KMS-11 (cell line): ENCODE results near the gene TASP1.
"Not testable (repeated sequence)": the region's sequence is repeated elsewhere in the genome, so short reads cannot be mapped to it uniquely, and the experiment has no call there.

Experiments
- H2AFZ ChIP-seq: fragments of 200-600 bp; sonication (generic); 2 replicates; pipeline ENCODE4 v1.6.1; 2016; ENCODE audit warnings: antibody characterized with exemption, mixed run types, low read depth
- H3K27ac ChIP-seq: fragments of 200-600 bp; sonication (generic); 2 replicates; pipeline ENCODE4 v1.6.1; 2016; ENCODE audit warnings: mild to moderate bottlenecking, mixed run types
- H3K27me3 ChIP-seq: fragments of 200-600 bp; sonication (generic); 2 replicates; pipeline ENCODE4 v1.6.1; 2017; ENCODE audit warnings: mild to moderate bottlenecking, low read depth, mixed run types, moderate library complexity; ENCODE audit not compliant: insufficient read depth
- H3K36me3 ChIP-seq: fragments of 200-600 bp; sonication (generic); 2 replicates; pipeline ENCODE4 v1.6.1; 2017; ENCODE audit warnings: mild to moderate bottlenecking, mixed run types; ENCODE audit not compliant: insufficient read depth
- H3K4me1 ChIP-seq: fragments of 200-600 bp; sonication (generic); 2 replicates; pipeline ENCODE4 v1.6.1; 2016; ENCODE audit warnings: mild to moderate bottlenecking, low read depth, mixed run types; ENCODE audit not compliant: poor library complexity, severe bottlenecking
- H3K4me2 ChIP-seq: fragments of 200-600 bp; sonication (generic); 2 replicates; pipeline ENCODE4 v1.7.0; 2016; ENCODE audit warnings: mild to moderate bottlenecking, mixed run types
- H3K4me3 ChIP-seq: fragments of 200-600 bp; sonication (generic); IDR thresholded peaks from 2 replicates; pipeline ENCODE4 v1.6.1; 2017; ENCODE audit warnings: low read depth, low read length, mixed read lengths; ENCODE audit not compliant: insufficient read depth
- H3K79me2 ChIP-seq: fragments of 200-600 bp; sonication (generic); 2 replicates; pipeline ENCODE4 v1.6.1; 2016; ENCODE audit warnings: low read depth, mixed run types; ENCODE audit not compliant: insufficient read depth
- H3K9ac ChIP-seq: fragments of 200-600 bp; sonication (generic); 2 replicates; pipeline ENCODE4 v1.6.1; 2016; ENCODE audit warnings: mild to moderate bottlenecking, mixed run types
- H4K20me1 ChIP-seq: fragments of 200-600 bp; sonication (generic); 2 replicates; pipeline ENCODE4 v1.6.1; 2016; ENCODE audit warnings: mild to moderate bottlenecking, mixed run types; ENCODE audit not compliant: insufficient read depth
- TF ChIP-seq, protein P1 (sequence below): fragments of 200-600 bp; sonication (generic); conservative IDR thresholded peaks from 2 replicates; pipeline ENCODE4 v1.6.1; 2017; ENCODE audit warnings: low read depth, mild to moderate bottlenecking, antibody characterized with exemption, low read length, moderate library complexity, mixed read lengths

The TASP1 gene

DNA sequence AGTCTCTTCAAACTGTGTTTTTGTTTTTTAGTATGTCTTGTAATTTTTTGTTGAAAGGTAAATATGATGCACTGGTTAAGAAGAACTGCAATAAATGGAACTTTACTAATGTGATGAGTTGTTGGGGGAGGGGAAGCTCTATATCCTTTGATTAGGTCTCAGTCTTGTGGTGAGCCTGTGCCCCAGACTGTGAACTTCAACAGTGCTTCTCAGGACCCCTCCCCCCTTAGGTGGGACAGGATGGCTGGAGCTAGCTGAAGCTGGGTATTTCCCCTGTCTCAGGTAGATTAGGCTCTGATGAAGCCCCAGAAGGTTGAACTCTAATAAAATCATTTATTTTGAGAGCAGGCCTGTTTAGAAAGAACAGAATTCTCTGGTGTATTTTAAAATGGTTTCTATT lies 31.4 kb upstream of the TASP1 start:
- no peak overlapping the region for H3K4me2 ChIP-seq
- peaks cover 10% of the 10 kb centered on the region for H3K4me1 ChIP-seq
- H3K27ac ChIP-seq, result no peak overlapping the region
- no peak overlapping the region for H2AFZ ChIP-seq
- H3K79me2 ChIP-seq, result no peaks in the 10 kb centered on the region
- no peak overlapping the region for H3K9ac ChIP-seq
- no peaks in the 10 kb centered on the region for H3K27me3 ChIP-seq
- H3K36me3 ChIP-seq, result no peaks in the 10 kb centered on the region
- H3K4me3 ChIP-seq, result no peak overlapping the region
- TF ChIP-seq, protein P1, sequence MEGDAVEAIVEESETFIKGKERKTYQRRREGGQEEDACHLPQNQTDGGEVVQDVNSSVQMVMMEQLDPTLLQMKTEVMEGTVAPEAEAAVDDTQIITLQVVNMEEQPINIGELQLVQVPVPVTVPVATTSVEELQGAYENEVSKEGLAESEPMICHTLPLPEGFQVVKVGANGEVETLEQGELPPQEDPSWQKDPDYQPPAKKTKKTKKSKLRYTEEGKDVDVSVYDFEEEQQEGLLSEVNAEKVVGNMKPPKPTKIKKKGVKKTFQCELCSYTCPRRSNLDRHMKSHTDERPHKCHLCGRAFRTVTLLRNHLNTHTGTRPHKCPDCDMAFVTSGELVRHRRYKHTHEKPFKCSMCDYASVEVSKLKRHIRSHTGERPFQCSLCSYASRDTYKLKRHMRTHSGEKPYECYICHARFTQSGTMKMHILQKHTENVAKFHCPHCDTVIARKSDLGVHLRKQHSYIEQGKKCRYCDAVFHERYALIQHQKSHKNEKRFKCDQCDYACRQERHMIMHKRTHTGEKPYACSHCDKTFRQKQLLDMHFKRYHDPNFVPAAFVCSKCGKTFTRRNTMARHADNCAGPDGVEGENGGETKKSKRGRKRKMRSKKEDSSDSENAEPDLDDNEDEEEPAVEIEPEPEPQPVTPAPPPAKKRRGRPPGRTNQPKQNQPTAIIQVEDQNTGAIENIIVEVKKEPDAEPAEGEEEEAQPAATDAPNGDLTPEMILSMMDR, result no peak
- H4K20me1 ChIP-seq, result no peaks in the 10 kb centered on the region

DNA sequence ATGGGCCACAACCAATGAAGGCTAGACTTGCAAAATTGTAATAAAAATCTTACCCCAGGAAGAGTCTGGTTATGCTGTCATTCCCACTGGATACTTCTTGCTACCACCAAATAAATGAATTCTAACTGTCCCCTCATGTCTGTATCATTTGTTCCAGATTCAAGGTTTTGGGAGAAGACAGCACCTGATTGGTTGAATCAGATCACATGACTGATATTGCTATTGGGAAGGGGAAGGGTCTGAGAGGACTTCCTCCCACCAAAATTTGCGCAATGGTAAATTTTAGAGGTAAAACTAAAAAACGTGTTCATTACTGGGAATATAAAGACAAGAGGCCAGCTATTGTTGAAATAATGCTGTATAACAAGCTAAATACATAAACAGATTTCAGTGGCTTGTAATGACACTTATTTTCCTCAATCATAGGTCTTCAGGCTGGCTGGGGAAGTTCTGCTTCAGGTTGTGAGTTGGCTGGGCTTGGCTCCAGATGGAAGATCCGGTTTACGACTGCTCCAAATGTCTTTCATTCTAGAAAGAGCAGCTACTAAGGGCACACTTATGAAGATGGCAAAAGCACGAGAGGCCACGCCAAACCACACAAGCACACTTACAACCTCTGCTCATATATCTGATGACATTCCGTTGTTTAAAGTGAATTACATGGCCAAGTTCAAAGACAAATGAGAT lies 27.1 kb upstream of the TASP1 start:
- H3K36me3 ChIP-seq, result no peaks in the 10 kb centered on the region
- H3K79me2 ChIP-seq, result no peaks in the 10 kb centered on the region
- H3K4me3 ChIP-seq, result no peak overlapping the region
- TF ChIP-seq, protein P1, result no peak
- no peaks in the 10 kb centered on the region for H4K20me1 ChIP-seq
- H2AFZ ChIP-seq, result no peak overlapping the region
- peaks cover 10% of the 10 kb centered on the region for H3K4me1 ChIP-seq
- H3K9ac ChIP-seq, result no peak overlapping the region
- no peak overlapping the region for H3K27ac ChIP-seq
- H3K27me3 ChIP-seq, result no peaks in the 10 kb centered on the region
- H3K4me2 ChIP-seq, result no peak overlapping the region

DNA sequence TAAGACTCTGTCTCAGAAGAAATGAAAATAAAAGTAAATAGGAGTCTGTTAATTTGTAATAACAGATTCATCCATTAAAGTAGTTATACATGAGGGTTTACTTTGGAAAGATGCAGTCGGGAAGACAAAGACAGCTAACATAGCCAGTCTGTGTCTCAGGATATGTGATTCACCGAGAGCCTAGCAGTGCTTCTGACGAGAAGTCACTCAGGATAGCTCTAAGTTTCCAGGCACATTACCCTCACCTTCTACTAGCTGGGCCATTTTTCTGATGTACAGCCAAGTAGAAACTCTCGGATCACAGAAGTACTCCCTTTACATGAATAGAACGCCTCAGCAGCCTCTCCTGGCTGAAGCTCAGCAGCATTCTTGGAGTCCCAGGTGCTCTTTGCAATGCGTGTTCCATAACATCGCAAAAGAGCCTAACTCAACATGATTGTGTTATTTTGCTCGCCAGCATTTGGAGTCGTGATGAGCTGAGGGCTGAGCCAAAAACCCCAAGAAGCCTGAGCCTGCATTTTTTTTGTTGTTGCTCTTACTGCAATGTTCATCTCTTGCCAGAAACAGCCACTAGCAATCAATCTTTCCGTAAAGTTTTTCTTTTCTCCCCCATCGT lies 22.4 kb upstream of the TASP1 start:
- H3K27me3 ChIP-seq, result no peaks in the 10 kb centered on the region
- no peak overlapping the region for H2AFZ ChIP-seq
- no peaks in the 10 kb centered on the region for H3K79me2 ChIP-seq

DNA sequence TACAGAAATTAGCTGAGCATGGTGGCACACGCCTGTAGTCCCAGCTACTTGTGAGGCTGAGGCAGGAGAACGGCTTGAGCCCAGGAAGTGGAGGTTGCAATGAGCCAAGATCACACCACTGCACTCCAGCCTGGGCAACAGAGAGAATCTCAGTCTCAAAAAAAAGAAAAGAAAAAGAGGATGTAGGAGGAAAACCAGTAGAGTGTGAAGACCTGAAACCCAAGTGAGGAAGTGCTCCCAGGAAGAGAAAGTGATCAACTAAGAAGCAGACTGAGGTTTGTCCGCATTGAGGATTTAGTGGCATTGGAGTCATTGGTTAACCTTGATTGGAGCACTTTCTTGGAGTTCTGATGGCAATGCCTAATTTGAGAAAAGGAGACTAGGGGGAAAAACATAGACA lies 20.6 kb upstream of the TASP1 start:
- no peak overlapping the region for H3K9ac ChIP-seq
- no peak overlapping the region for H3K27ac ChIP-seq
- no peak overlapping the region for H3K4me3 ChIP-seq
- no peaks in the 10 kb centered on the region for H4K20me1 ChIP-seq
- H3K79me2 ChIP-seq, result no peaks in the 10 kb centered on the region
- H3K4me1 ChIP-seq, result no peaks in the 10 kb centered on the region
- H3K27me3 ChIP-seq, result no peaks in the 10 kb centered on the region
- H3K4me2 ChIP-seq, result no peak overlapping the region
- H2AFZ ChIP-seq, result no peak overlapping the region
- H3K36me3 ChIP-seq, result no peaks in the 10 kb centered on the region
- TF ChIP-seq, protein P1, result no peak

More for the DNA sequence above, 22.4 kb upstream of the TASP1 start:
- Histone ChIP-seq H3K27ac (no peak overlapping the region), H3K4me1 (no peaks in the 10 kb centered on the region), H3K9ac (no peak overlapping the region), H3K4me3 (no peak overlapping the region), H4K20me1 (no peaks in the 10 kb centered on the region), H3K4me2 (no peak overlapping the region), H3K36me3 (no peaks in the 10 kb centered on the region)
- TF ChIP-seq, protein P1, result no peak

DNA sequence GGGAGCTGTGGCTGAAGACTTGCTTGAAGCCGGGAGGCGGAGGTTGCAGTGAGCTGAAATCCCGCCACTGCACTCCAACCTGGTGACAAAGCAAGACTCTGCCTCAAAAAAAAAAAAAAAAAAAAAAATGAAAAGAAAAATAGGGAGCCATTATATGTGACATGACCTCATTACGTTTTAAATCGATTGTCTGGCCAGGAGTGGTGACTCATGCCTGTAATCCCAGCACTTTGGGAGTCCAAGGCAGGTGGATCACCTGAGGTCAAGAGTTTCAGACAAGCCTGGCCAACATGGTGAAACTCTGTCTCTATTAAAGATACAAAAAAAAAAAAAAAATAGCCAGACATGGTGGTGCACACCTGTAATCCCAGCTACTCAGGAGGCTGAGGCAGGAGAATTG lies 19.3 kb upstream of the TASP1 start:
- not testable (repeated sequence) for H3K4me1 ChIP-seq, H3K9ac ChIP-seq, H3K27me3 ChIP-seq, H3K27ac ChIP-seq, H2AFZ ChIP-seq, H4K20me1 ChIP-seq, H3K4me2 ChIP-seq, H3K4me3 ChIP-seq, H3K79me2 ChIP-seq, H3K36me3 ChIP-seq
